DMS79 (cell line): ENCODE results near the gene ATP4A.

ENCODE experiments used
- DNase-seq: peaks from one replicate; lab custom pipeline; 2025; lab: John Stamatoyannopoulos, UW

ATP4A gene

DNA sequence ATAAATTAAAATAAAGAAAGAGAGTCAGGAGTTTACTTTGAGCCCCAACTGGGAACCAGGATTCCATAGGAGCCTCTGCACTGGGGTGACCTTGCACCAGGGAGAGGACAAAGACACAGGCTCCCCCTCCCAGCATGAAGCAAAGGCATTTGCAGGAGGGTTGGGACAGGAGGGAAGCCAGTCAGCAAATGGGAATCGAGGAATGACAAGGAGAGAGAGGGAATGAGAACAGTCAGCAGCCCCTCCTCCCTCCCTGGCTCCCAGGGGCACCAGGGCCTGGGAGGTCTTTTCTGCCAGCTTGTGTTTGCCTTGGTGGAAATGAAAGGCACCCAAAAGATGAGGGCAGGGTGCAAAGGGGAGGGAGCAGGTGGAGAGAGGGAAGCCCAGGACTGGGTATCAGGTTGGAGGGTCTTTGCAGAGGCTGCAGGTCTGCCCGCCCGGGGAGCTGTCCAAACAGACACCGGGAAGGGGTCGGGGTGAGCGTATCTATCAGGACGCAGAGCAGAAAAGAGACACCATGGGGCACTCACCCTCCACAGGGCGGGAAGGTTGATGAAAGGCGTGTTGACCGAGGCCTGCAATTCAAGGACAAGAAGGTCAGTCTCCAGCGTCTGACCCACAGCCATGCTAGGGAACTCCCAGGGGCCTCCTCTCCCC lies 39.1 kb downstream of the ATP4A start:
- DNase-seq, result no peak

DNA sequence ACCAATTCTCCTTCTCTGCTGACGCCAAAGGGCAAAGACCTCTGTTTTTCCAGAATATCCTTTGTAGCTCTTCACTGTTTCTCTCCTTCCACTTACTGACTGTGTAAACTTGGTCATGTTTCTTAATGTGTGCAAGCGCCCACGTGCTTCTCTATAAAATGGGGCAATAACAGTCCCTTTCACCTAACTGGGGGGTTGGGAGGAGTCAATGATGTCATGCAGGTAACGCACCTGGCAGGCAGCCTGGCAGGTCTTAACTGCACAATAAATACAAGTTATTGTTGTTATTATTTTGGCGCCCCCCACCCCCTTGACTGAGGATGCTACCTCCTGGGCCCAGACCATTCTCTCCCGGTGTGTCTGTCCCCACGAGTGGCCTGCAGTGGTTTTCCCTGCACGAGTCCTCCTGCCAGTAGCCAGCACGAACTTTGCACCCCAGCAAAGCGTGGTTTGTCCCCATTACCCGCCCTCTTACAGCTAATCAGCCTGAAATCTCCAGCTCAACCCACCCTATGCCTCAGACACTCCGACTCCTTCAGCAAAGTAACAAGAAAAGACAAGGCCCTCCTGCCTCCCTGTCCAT lies 40.6 kb downstream of the ATP4A start:
- no peak for DNase-seq

DNA sequence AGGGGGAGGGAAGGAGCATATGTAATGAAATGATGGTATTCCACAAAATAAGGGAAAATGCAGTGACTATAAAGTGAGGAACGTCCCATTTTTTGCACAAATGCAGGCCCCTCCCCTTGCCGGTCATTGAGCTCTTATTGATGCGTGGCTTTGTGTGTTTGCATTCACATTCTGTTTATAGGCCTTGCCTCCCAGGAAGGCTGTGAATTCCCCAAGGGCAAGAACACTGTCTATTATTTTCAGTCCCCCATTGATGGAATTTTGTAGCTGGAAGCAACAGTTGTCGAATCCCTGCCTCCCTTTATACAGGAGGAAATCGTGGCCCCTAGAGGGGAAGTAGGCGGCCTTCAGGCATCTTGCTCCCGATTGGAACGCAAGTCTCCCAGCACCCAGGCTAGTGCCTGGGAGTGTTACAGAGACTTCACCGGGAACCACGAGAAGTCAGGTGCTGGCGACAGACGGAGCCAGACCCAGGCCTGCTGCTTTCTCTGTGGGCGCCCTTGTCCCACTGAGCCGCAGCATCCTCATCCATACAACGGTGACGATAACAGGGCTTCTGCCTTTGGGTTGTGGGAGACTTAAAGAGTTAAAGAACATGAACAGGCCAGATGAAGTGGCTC lies 42.2 kb downstream of the ATP4A start:
- DNase-seq, result no peak

DNA sequence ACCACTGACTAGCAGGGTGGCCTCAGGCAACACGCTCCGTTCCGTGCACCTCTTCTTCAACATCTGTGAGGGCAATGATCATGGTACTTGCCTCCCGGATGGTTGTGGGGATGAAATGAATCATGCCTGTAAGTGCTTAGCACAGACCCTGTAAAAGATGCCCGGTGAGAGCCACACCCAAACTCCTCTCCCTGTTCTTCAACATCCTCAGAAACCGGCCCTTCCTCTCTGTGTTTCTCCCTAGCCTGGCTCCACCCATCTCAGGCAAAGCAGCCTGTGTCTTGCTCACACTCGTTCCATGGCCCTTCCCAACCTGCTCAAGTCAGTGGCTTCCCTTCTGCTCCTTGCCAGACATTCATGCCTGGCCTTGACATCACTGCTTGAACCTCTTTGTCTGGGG lies 44.2 kb downstream of the ATP4A start:
- no peak for DNase-seq

DNA sequence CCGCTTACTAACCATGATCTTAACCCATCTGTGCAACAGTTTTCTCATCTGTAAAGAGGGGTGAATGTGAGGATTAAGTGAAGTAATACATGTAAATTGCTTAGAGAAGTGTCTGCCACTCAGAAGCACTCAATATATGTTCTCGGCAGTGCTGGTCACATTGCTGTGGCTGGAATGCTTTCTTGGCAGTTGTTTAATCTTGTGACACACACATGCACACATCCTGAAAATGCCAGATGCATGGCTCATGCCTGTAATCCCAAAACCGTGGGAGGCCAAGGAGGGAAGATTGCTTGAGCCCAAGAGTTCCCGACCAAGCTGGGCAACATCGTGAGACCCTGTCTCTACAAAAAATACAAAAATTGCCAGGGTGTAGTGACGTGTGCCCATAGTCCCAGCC lies 45.1 kb downstream of the ATP4A start:
- no peak for DNase-seq

DNA sequence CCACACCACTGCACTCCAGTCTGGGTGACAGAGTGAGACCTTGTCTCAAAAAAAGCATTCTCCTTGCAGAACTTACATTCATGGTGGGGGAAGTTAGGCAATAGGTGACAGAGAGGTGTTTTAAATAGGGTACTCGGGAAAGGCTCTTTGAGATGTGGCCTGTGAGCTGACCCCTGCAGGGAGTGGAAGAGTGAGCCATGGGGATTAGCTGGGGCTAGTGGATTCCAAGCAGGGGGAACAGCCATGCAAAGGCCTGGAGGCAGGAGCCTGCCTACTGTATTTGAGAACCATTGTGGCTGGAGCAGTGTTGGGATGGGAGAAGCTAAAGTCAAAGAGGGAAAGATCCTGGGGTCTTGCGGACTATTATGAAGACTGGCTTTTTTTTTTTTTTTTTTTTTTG lies 46.1 kb downstream of the ATP4A start:
- DNase-seq, result no peak

DNA sequence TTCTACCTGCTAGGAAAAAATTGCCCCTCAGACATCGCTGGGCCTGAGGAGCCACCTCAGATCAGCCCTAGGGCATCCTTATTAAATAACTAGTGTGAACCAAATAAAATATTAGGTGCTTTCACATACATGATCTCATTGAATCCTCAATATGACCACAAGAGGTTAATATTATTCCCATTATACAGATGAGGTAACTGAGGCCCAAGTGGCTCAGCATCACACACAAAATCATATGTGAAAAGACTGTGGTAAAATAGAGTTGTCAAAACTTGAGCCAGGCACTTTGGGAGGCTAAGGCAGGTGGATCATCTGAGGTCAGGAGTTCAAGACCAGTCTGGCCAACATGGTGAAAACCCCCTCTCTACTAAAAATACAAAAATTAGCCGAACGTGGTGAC lies 47.1 kb downstream of the ATP4A start:
- no peak for DNase-seq

DNA sequence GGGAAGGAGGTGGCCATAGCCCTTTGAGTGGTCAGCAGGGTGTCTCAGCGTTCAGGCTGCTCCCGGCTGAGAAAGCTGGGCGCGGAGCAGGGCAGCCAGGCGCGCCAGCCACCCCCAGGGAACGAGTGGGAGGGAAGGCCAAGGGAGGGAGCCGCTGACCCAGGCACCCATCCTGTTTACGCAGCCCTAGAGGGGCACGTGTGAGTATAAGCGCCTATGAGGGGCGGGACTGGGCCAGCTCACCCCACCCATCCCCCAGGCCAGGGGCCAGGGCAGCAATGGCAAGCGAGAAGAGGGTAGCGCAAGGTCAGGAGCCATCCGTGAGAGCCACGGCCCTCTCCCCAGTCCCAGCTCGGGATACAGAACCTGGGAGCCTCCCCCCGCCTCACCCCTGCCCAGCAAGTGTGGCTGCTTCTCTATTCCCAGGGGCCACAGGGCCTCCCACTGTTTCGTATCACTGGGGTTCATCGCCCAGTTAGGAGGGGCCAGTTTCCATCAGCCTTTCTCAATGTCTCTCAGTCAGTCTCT lies 49.1 kb downstream of the ATP4A start:
- DNase-seq, result no peak

DNA sequence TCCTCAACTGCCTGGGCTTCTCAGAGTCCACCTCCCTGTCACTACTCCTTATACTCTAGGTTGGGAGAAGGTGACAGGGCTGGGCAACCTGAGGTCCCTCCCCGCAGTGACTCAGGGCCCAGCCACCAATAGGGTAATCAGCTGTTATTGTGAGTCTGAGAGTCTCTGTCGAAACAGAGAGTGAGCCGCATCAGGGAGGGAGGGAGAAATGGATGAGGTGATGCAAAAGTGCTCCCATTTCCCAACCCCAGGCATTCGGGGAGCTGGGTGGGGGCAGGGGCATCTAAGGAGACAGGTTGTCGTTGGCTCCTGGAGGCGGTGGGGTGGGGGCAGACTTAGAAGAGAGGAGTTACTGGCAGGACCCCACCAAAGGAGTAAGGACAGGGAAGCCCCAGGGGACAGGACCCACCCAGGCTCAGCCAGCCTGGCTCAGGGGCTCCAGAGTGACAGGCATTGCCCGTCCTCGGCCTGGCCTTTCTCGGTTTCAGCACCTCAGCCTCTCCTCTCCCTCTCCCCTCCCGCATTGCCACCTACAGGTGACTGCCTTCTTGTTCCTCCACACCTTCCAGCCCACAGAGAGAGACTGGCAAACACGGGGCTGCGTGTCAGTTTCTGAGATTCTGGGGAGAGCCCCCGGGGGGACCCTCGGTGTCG lies 49.7 kb downstream of the ATP4A start, which contains the start of gene DMKN:
Gene DMKN, minus strand, starts transcription at position 22 of the 654 bp plus-strand sequence. CDS start 174 bp downstream, outside the sequence.
- DNase-seq, result no peak

DNA sequence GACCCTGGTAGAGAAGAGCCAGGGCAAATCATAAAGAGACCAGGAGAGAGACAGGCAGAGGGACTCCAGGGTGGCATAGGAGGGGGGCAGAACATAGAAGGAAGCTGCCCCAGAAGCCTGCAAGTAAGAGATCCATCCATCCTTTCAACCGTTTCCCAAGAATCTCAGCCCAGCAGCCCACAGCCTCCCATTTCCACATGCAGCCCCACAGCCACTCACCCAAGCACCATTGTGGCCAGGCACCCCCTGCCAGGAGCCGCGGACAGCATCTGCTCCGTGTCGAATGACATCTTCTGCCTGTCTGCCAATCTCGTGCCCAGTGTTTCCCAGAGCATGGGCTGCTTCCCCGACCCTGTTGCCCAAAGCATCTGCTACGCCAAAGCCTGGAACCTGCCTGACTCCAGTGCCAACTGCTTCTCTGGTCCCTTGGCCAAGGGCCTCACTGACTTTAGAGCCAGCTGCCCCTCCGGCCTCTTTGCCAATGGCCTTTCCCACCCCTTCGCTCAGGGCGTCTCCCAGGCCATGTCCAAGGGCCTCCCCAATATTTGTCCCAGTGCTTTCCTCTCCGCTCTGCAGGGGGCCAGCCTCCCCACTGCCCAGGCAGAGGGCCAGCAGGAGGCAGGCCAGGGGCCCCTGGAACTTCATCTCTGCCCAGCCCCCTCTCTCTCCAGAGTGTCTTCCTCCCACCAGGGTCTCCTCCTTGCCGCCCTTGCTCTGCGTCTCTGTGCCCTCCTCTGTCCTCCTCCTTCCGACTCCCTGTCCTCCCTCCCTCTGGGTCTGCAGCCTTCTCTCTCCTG lies 50.4 kb downstream of the ATP4A start:
- no peak for DNase-seq

DNA sequence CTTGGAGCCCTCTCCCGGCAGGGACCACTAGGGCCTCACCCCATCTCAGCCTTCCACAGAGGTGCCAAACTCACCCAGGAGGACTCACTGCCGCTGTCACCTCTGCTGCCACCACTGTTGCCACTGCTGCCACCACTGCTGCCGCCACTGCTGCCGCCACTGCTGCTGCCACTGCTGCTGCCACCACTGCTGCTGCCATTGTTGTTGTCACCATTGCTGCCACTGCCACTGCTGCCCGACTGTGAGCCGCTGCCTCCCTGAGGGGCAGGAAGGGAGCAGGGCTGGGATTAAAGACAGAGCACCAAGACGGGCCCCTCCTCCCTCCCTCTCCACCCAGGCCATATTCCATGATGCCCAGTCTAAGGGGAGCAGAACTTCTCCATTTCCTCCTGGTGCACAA lies 52.1 kb downstream of the ATP4A start:
- no peak for DNase-seq

DNA sequence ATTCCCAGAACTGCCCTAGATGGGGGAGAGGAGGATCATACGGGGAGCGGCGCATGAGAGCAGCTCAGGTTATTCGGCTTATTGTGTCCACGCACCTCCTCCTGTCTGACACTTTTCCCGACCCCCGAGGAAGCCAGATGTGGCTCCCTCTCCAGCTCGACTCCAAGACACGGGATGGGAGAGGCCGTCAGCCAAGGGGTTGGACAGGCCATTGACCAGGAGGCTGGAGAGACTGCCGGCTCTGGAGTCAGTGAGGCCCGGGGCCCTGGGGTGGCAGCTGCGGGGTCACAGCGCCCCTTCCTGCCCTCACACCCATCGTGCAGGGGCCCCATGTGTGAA lies 52.9 kb downstream of the ATP4A start:
- no peak for DNase-seq

DNA sequence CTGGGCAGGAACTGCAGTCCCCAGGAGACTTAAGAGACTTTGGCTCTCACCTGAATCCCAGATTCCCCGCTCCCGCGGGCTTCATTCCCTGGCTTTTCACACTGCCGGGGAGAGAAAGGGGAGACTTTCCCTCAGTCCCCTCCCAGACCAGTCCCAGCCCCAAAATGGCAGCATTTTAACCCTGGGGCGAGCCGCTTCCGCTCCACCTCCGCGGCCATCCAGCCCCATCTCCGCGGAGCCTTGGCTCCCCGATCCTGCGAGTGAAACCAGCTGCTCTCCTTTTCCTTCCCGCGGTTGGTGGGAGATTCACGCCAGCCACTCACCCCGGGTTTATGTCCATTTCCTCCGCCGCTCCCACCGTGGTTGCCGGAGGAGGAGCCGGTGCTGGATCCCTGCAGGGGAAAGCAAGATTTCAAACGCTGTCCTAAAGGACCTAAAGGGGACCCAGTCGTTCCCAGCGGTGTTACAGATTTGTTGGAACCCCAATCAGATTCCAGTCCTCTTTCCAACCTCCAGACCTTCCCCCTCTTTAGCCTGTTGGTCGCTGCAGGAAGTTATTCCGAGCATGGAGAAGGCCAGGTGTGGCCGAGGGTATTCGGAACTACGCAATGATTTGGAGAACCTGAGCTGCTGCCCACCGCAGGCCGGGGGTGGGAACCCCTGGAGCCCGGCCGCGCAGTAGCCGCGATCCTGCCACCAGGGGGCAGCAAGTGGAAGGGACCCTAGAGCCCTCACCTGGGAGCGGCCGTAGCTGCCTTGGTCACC lies 53.4 kb downstream of the ATP4A start:
- DNase-seq, result peak; percentile 81

DNA sequence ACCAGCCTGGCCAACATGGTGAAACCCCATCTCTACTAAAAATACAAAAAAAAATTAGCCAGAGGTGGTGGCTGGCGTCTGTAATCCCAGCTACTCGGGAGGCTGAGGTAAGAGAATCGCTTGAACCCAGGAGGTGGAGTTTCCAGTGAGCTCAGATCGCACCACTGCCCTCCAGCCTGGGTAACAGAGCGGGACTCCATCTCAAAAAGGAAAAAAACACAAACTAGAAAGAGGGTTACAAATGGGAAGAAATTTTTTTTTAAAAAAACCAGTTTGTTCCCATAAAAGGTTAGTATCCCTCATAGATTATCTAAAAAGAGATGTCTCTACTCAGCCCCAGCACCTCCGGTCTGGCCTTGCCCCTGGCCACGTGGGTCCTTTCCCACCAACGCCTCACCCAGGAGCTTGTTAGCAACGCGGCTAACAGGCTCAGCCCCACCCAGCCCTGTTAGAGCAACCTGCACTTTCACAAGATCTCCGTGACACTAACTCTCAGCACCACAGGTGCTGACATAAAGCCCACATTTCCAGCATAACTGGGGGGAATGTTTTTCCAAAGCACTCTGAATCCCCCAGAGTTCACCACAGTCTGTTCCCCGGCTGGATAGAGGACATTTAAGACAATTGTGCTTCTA lies 54.3 kb downstream of the ATP4A start:
- peak; percentile 35 for DNase-seq

DNA sequence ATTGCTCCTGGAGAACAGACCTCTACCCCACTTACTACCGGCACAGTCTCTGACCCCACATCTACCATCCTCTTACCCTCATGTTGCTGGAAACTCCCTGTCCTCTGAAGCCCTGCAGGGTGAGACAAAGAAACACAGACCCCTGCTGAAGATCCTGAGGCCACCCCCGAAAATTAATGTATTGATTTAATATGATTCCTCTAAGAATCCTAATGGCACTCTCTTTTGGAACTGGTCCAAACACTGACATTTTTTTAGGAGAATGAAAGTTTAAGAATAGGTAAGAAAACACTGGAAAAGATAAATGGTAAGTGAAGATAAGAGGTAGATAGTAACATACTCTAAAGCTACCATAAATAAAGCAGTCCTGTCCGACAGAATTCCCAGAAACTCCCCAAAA lies 55.3 kb downstream of the ATP4A start:
- no peak for DNase-seq

DNA sequence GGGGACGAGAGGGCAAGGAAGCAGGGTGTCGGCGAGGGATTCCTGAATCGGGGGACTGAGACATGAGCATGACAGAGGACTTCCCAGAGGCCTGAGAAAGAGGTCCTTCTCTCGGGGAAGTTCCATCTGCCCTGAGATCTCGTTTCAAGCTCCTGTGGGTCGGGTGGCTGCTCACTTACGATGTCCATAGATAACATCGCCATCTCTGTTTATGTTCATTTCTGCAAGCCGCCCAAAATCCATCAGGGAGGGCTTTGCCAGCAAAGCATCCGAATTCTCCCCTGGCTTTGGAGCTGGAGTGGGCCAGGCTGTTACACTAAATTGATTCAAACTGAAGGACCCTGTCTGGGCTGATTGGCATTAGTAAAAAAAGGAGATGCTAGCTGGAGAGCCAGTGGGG lies 55.9 kb downstream of the ATP4A start:
- DNase-seq, result no peak

DNA sequence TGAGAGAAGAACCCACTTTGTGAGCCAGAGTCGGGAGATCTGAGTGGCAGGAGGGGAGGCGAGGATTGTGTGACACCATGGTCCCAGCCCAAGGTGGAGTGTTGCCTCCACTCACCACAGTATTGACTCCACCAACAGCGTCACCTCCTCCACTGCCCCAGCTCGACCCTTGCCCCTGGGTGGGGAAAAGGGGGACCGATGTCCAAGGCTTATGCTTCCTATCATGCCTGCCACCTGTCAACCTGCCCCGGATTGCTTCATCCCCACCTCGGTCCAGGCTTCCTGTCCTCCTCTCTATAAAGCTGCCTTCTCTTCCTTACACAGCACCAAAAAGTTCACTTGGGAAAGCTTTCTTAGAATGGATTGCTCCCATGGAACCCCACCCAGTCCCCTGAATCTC lies 57.4 kb downstream of the ATP4A start:
- DNase-seq, result no peak

DNA sequence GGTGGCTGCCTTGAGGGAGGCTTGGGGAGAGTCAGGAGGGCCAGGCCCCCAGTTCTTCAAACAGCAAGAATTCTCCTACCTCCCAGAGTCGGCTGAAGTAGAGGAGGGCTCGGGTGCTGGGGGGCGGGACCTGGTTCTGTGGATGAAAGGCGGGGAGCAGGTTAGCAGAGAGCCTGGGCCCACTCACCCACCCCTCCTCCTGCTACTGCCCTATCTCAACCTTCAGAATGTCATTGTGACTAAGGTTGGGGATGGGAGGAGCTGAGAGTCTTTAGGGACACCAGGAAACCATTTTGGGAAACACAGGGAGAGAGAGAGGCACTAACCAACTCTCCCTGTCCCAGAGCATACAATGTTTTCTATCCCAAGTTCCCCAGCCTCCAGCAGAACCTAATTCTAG lies 60.7 kb downstream of the ATP4A start:
- no peak for DNase-seq

DNA sequence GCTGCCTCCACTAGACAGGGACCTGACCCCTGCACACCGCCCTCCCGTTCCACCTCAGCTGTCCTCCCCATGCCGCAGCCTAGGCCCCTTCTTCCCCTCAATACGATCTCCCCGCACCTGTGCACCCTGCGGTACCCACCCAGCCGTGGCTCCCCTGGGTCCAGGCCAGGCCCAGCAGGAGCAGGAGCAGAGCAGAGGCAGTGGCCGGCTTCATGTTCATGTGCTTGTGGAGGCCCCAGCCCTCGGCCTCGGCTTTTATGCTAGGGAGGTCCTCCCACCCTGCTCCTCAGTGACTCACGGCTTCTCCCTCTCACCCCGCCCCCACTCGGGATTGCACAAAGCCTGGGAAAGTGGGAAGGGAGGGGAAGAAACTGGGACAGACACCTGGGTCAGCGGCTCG lies 61.8 kb downstream of the ATP4A start:
- no peak for DNase-seq

DNA sequence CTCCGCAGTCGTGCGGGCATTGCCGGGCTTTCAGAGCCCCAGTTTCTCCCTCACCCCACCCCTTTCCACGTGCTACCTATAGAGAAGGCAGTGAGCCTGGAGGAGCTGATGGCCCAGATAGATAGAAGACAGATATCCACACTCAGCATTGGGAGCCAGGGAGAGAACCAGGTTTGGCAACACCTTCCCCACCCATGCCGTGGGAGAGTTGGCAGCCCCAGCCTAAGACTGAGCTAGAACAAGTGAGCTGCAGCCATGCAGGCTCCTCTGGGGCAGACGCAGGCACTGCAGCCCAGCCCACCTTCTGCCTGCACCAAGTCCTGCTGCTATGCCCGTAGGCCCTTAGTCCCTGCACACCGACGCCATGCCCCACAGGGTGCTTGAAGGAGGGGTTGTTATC lies 62.8 kb downstream of the ATP4A start:
- no peak for DNase-seq
